GM10847 (cell line): ENCODE results near the gene ADGRD2.

Experiments
- POLR2A ChIP-seq: IDR thresholded peaks from 2 replicates; pipeline ENCODE4 v1.6.1; 2011; ENCODE audit not compliant: insufficient read length; ENCODE audit errors: extremely low read depth

The ADGRD2 gene

GRCh38 chr9:124465736-124466135, 15.5 kb downstream of the ADGRD2 start:
- no peak for TF ChIP-seq POLR2A

- no peak for TF ChIP-seq POLR2A
Observed at GRCh38 chr9:124467410-124468060, 17.3 kb downstream of the ADGRD2 start.

GRCh38 chr9:124468061-124468740, 17.9 kb downstream of the ADGRD2 start:
- no peak for TF ChIP-seq POLR2A

GRCh38 chr9:124469011-124469832, 19.0 kb downstream of the ADGRD2 start:
- no peak for TF ChIP-seq POLR2A

GRCh38 chr9:124470306-124470705, 20.1 kb downstream of the ADGRD2 start:
- no peak for TF ChIP-seq POLR2A

- no peak for TF ChIP-seq POLR2A
Observed at GRCh38 chr9:124470726-124471125, 20.5 kb downstream of the ADGRD2 start.

GRCh38 chr9:124471761-124472160, 21.5 kb downstream of the ADGRD2 start:
- no peak for TF ChIP-seq POLR2A

GRCh38 chr9:124472770-124473169, 22.5 kb downstream of the ADGRD2 start:
- TF ChIP-seq POLR2A: no peak

GRCh38 chr9:124473310-124473709, 23.1 kb downstream of the ADGRD2 start:
- TF ChIP-seq POLR2A: no peak

- no peak for TF ChIP-seq POLR2A
Observed at GRCh38 chr9:124474151-124474550, 23.9 kb downstream of the ADGRD2 start.

GRCh38 chr9:124475158-124475867, 25.1 kb downstream of the ADGRD2 start:
- TF ChIP-seq POLR2A: no peak

- TF ChIP-seq POLR2A: no peak
Observed at GRCh38 chr9:124475868-124476690, 25.8 kb downstream of the ADGRD2 start.

GRCh38 chr9:124477211-124477647, 27.0 kb downstream of the ADGRD2 start:
- TF ChIP-seq POLR2A: no peak

- TF ChIP-seq POLR2A: no peak
Observed at GRCh38 chr9:124477648-124478285, 27.5 kb downstream of the ADGRD2 start.
